Suprapubic skin (tissue), 4 donors: ENCODE results near the gene IPMK.

ENCODE experiments used
- POLR2A ChIP-seq, 2 donors: fragments of 450-650 bp; IDR thresholded peaks; one replicate each; pipeline ENCODE4 v1.6.1; 2017; ENCODE audit warnings: antibody characterized with exemption in 2 of 2, mild to moderate bottlenecking in 2 of 2, moderate library complexity in 2 of 2
- POLR2AphosphoS5 ChIP-seq, 3 donors: sonication (generic); formaldehyde crosslinking; IDR thresholded peaks; one replicate each; pipeline ENCODE4 v1.6.1; 2017; ENCODE audit warnings: antibody characterized with exemption in 3 of 3

GRCh38 chr10:58209669-58210068 lies 58.0 kb downstream of the IPMK start:
- TF ChIP-seq POLR2A (IDR thresholded peaks at IDR 0.05), result no peak
- TF ChIP-seq POLR2AphosphoS5 (IDR thresholded peaks at IDR 0.05), result no peak
